Lower leg skin (tissue), 3 donors: Measurements from ENCODE around the gene DMKN.

Source experiments
- CTCF ChIP-seq, 3 donors: fragments of 450-650 bp; IDR thresholded peaks; one replicate each; pipeline ENCODE4 v1.5.1; 2016; ENCODE audit warnings: antibody characterized with exemption in 3 of 3, mild to moderate bottlenecking in 3 of 3, moderate library complexity in 2 of 3
- POLR2A ChIP-seq, 2 donors: fragments of 450-650 bp; IDR thresholded peaks; one replicate each; pipeline ENCODE4 v1.6.1; 2016 to 2017; ENCODE audit warnings: antibody characterized with exemption in 2 of 2, mild to moderate bottlenecking in 1 of 2, moderate library complexity in 1 of 2

DNA sequence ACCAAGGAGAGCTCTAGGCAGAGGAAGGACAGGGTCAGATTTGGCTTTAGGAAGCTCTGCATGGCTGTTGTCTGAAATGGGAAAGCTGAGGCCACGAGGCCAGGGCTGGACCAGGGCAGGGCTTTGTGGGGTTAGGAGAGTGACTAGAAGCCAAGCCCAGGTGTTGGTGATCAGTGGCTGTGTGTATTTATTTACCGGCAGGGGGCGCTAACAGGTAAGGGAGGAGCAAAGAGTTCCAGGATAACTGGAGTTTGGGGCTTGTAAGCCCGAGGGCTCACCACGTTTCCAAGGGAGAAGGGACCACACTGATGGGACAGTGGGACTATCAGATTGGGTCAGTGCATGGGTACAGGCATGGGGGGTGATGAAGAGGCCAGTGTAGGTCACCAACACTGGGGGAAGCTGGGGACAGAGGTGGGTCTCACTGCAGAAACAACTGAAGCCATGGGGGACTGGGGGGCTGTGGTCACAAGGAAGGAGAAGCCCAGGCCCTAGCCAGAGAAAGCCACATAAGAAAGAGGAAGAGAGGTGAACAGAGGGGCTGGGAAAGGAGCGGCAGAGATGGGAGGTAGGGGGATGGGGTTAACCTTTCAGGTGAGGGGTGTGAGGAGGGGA lies 35.8 kb upstream of the DMKN start:
- TF ChIP-seq CTCF (IDR thresholded peaks at IDR 0.05) (peak in 1 of 3 donors; percentile 64), POLR2A (IDR thresholded peaks at IDR 0.05) (no peak)
